ENCODE measurements around the gene PDZRN3. TPM values are rescaled to one million over a fixed set of nuclear protein-coding genes. Genes with fewer than 3 reads are reported as not detected.

Gene PDZRN3
- total RNA-seq, 1 donor from 2014 or later = 3.4 TPM

GRCh38 chr3:73479325-73479724 lies 145.4 kb downstream of the PDZRN3 start:
- Mint-ChIP-seq H3K4me1 (peaks cover 25% of the 10 kb centered on the region), H3K27me3 (ENCODE audit: insufficient read depth, low read depth) (peaks cover 2% of the 10 kb centered on the region), H3K9me3 (peaks cover 4% of the 10 kb centered on the region), H3K36me3 (no peaks in the 10 kb centered on the region), H3K4me3 (no peak overlapping the region), H3K27ac (no peak overlapping the region)
- H3F3A ChIP-seq (ENCODE audit: low read depth) = no peaks in the 10 kb centered on the region
- H3K79me2 ChIP-seq (ENCODE audit: low read depth) = no peaks in the 10 kb centered on the region
- H3K4me1 ChIP-seq = peaks cover 10% of the 10 kb centered on the region
- no peaks in the 10 kb centered on the region for H3K27me3 ChIP-seq
- no peak overlapping the region for H3K27ac ChIP-seq
- H3K36me3 ChIP-seq = no peaks in the 10 kb centered on the region
- H4K20me1 ChIP-seq (ENCODE audit: low read depth) = no peaks in the 10 kb centered on the region
- no peak for DNase-seq (ENCODE audit: low spot score)
- no peak overlapping the region for H2AFZ ChIP-seq (replicated peaks)
- no peak overlapping the region for H3K4me3 ChIP-seq
- H3K4me2 ChIP-seq = no peak overlapping the region
- no peak overlapping the region for H3K9ac ChIP-seq
- H3K9me3 ChIP-seq (ENCODE audit: low read depth) = no peaks in the 10 kb centered on the region
- TF ChIP-seq EZH2 (IDR thresholded peaks at IDR 0.05) (no peak), CTCF (IDR thresholded peaks at IDR 0.05) (no peak), EZH2phosphoT487 (IDR thresholded peaks at IDR 0.05) (no peak)

- Histone ChIP-seq H3K4me3 (no peak overlapping the region), H3K36me3 (no peaks in the 10 kb centered on the region), H3K27ac (no peak overlapping the region), H4K20me1 (ENCODE audit: low read depth) (no peaks in the 10 kb centered on the region), H3K9ac (no peak overlapping the region), H3K9me3 (ENCODE audit: low read depth) (no peaks in the 10 kb centered on the region), H2AFZ (replicated peaks) (no peak overlapping the region), H3K4me2 (no peak overlapping the region), H3K4me1 (peaks cover 10% of the 10 kb centered on the region), H3K27me3 (no peaks in the 10 kb centered on the region), H3K79me2 (ENCODE audit: low read depth) (no peaks in the 10 kb centered on the region), H3F3A (ENCODE audit: low read depth) (no peaks in the 10 kb centered on the region)
- Mint-ChIP-seq H3K9me3 (peaks cover 4% of the 10 kb centered on the region), H3K27ac (no peak overlapping the region), H3K27me3 (ENCODE audit: insufficient read depth, low read depth) (peaks cover 2% of the 10 kb centered on the region), H3K4me3 (no peak overlapping the region), H3K36me3 (no peaks in the 10 kb centered on the region), H3K4me1 (peaks cover 24% of the 10 kb centered on the region)
- TF ChIP-seq EZH2phosphoT487 (IDR thresholded peaks at IDR 0.05) = no peak
- no peak for TF ChIP-seq CTCF (IDR thresholded peaks at IDR 0.05)
- TF ChIP-seq EZH2 (IDR thresholded peaks at IDR 0.05) = no peak
- no peak for DNase-seq (ENCODE audit: low spot score)
These were observed 145.9 kb downstream of the PDZRN3 start for GRCh38 chr3:73478858-73479257.

GRCh38 chr3:73475717-73476116 lies 149.0 kb downstream of the PDZRN3 start:
- Histone ChIP-seq H3K36me3 (no peaks in the 10 kb centered on the region), H4K20me1 (ENCODE audit: low read depth) (no peaks in the 10 kb centered on the region), H3K27me3 (no peaks in the 10 kb centered on the region), H3K4me3 (no peak overlapping the region), H2AFZ (replicated peaks) (no peak overlapping the region), H3K9ac (no peak overlapping the region), H3K4me1 (no peaks in the 10 kb centered on the region), H3K79me2 (ENCODE audit: low read depth) (no peaks in the 10 kb centered on the region), H3K27ac (no peak overlapping the region), H3K4me2 (no peak overlapping the region), H3F3A (ENCODE audit: low read depth) (no peaks in the 10 kb centered on the region), H3K9me3 (ENCODE audit: low read depth) (no peaks in the 10 kb centered on the region)
- peaks cover 18% of the 10 kb centered on the region for H3K4me1 Mint-ChIP-seq
- H3K36me3 Mint-ChIP-seq = no peaks in the 10 kb centered on the region
- no peak overlapping the region for H3K4me3 Mint-ChIP-seq
- no peak for DNase-seq (ENCODE audit: low spot score)
- peaks cover 4% of the 10 kb centered on the region for H3K9me3 Mint-ChIP-seq
- TF ChIP-seq EZH2 (IDR thresholded peaks at IDR 0.05) = no peak
- TF ChIP-seq CTCF (IDR thresholded peaks at IDR 0.05) = no peak
- TF ChIP-seq EZH2phosphoT487 (IDR thresholded peaks at IDR 0.05) = no peak
- no peak overlapping the region for H3K27ac Mint-ChIP-seq
- peaks cover 2% of the 10 kb centered on the region for H3K27me3 Mint-ChIP-seq (ENCODE audit: insufficient read depth, low read depth)
